MCF 10A (cell line): ENCODE data around the gene ZNF621. TPM values are rescaled to one million over a fixed set of nuclear protein-coding genes. Genes with fewer than 3 reads are reported as not detected.

Experiments used
- Bru-seq: library from RNA; stranded (reverse); fragments of 400-500 nt; gene quantifications from one replicate; lab custom pipeline; 2021; lab: Mats Ljungman, UMichigan
- BruChase-seq, 2 experiments: library from RNA; stranded (reverse); fragments of 400-500 nt; gene quantifications; one replicate each; lab custom pipeline; 2021; lab: Mats Ljungman, UMichigan
- BruUV-seq: library from RNA; stranded (reverse); fragments of 400-500 nt; replicated peaks from 2 replicates; lab custom pipeline; 2021; lab: Mats Ljungman, UMichigan
- CTCF ChIA-PET: fragments of 300-600 bp; sonication (Branson Sonifier 250); formaldehyde crosslinking; extraction: SDS; loops from one replicate; lab custom pipeline; 2021; ENCODE audit warnings: antibody characterized with exemption, inconsistent platforms; lab: Yijun Ruan, JAX
- POLR2A ChIA-PET: fragments of 300-600, 350-650 bp; sonication (Branson Sonifier 250); formaldehyde crosslinking; extraction: SDS; loops from one replicate; lab custom pipeline; 2020; ENCODE audit warnings: antibody characterized with exemption, inconsistent platforms; lab: Yijun Ruan, JAX
- DNase-seq: peaks from one replicate; pipeline ENCODE4 v3.0.0-alpha.2; 2018; ENCODE audit not compliant: unreplicated experiment
- H3K27ac Mint-ChIP-seq: one replicate; pipeline ENCODE4 v1.8.0; 2022; ENCODE audit warnings: mild to moderate bottlenecking, low read depth, mixed read lengths; ENCODE audit not compliant: unreplicated experiment
- H3K27me3 Mint-ChIP-seq: one replicate; pipeline ENCODE4 v1.8.0; 2022; ENCODE audit warnings: mixed read lengths; ENCODE audit not compliant: insufficient read depth, unreplicated experiment
- H3K36me3 Mint-ChIP-seq: one replicate; pipeline ENCODE4 v1.8.0; 2022; ENCODE audit warnings: mild to moderate bottlenecking, moderate library complexity, mixed read lengths; ENCODE audit not compliant: insufficient read depth, unreplicated experiment
- H3K4me1 Mint-ChIP-seq: one replicate; pipeline ENCODE4 v1.8.0; 2022; ENCODE audit warnings: mixed read lengths; ENCODE audit not compliant: insufficient read depth, unreplicated experiment
- H3K4me3 Mint-ChIP-seq: one replicate; pipeline ENCODE4 v1.8.0; 2022; ENCODE audit warnings: mild to moderate bottlenecking, moderate library complexity, mixed read lengths; ENCODE audit not compliant: unreplicated experiment
- H3K9me3 Mint-ChIP-seq: one replicate; pipeline ENCODE4 v1.8.0; 2022; ENCODE audit warnings: mixed read lengths; ENCODE audit not compliant: unreplicated experiment
- CTCF ChIP-seq: fragments of 200-600 bp; IDR thresholded peaks from one replicate; pipeline ENCODE4 v1.8.0; 2022; ENCODE audit warnings: antibody characterized with exemption, mild to moderate bottlenecking; ENCODE audit not compliant: unreplicated experiment
- intact Hi-C: fragments of 100-400 bp; cut with micrococcal nuclease; formaldehyde crosslinking; loops from 2 replicates; pipeline ENCODE4 v1.14.1; 2022
- long read RNA-seq: library from polyadenylated mRNA; stranded (forward); transcript quantifications from one replicate; pipeline ENCODE4 v2.0.0, GENCODE V29; 2022
- total RNA-seq: library from RNA; stranded (reverse); gene quantifications from 2 replicates; pipeline ENCODE4 v1.2.3, GENCODE V29; 2022

The ZNF621 gene
- total RNA-seq (39.6 and 44.5 TPM in 2 replicates), Bru-seq, nascent RNA (percentile 91 among the genes with signal in this experiment), BruChase-seq, experiment 1, labeled RNA remaining after a 6-hour chase (percentile 98 among the genes with signal in this experiment), BruChase-seq, experiment 2, labeled RNA remaining after a 2-hour chase (percentile 96 among the genes with signal in this experiment)
- long read RNA-seq, full-length matches to known transcripts = 6 of 15 reads
- long read RNA-seq, partial matches to known transcripts = 1 of 15 reads
- long read RNA-seq, other reads (novel, unspliced or antisense) = 8 of 15 reads

- ChIA-PET POLR2A (interaction anchor here (0.6 to 3.9 kb wide), 15 partner anchors 9 to 1437 kb away, joined by 3 to 36 read pairs (median 3); partner anchors contain the start of genes RPL14, ULK4, ZNF619 and ZNF620), CTCF (interaction anchor here (0.7 to 1.3 kb wide), 3 partner anchors 17 to 860 kb away, joined by 3 to 5 read pairs (median 4); no protein-coding TSS in a partner anchor)
- TF ChIP-seq CTCF = no peak
- no TSS peak for BruUV-seq
- Mint-ChIP-seq H3K9me3 (no peaks in the 10 kb centered on the region), H3K27me3 (no peaks in the 10 kb centered on the region), H3K4me1 (peaks cover 20% of the 10 kb centered on the region), H3K4me3 (peak within 1 kb of the TSS; percentile 90), H3K27ac (peak within 1 kb of the TSS; percentile 98), H3K36me3 (peaks cover 43% of the 10 kb centered on the region)
- peak; percentile 88 for DNase-seq
- intact Hi-C loops = loop anchor here (1.0 to 2.0 kb wide), 3 partner anchors 20 to 72 kb away; partner anchors contain the start of gene ZNF619
Observed at GRCh38 chr3:40524568-40525285, at the start of gene ZNF621. Gene ZNF621 (plus strand): TSS chr3:40524960. CDS start chr3:40525841, 881 bp downstream.

GRCh38 chr3:40476478-40477470, 48.0 kb upstream of the ZNF621 start, which contains the start of gene ZNF619:
Gene ZNF619 (plus strand): TSS chr3:40477122. CDS start chr3:40477980, 858 bp downstream.
- Mint-ChIP-seq H3K27me3 (no peaks in the 10 kb centered on the region), H3K36me3 (peaks cover 21% of the 10 kb centered on the region), H3K9me3 (no peaks in the 10 kb centered on the region), H3K4me1 (peaks cover 11% of the 10 kb centered on the region), H3K27ac (peak within 1 kb of the TSS; percentile 99), H3K4me3 (peak within 1 kb of the TSS; percentile 90)
- CTCF ChIA-PET = interaction anchor here (0.6 to 1.7 kb wide), 6 partner anchors 20 to 1824 kb away, joined by 3 to 7 read pairs (median 4); partner anchors contain the start of gene RPL14
- POLR2A ChIA-PET = interaction anchor here (0.6 to 3.3 kb wide), 13 partner anchors 10 to 723 kb away, joined by 3 to 40 read pairs (median 6); partner anchors contain the start of genes CTNNB1, RPL14 and ZNF621
- intact Hi-C loops = loop anchor here (1.0 to 10.0 kb wide), 3 partner anchors 28 to 728 kb away; partner anchors contain the start of gene ZNF621
- DNase-seq = peak; percentile 80
- TF ChIP-seq CTCF = no peak
- BruUV-seq = TSS peak; percentile 90

GRCh38 chr3:40477666-40478065, 47.1 kb upstream of the ZNF621 start:
- peak; percentile 29 for DNase-seq
- ChIA-PET CTCF (interaction anchor here (0.6 to 1.7 kb wide), 2 partner anchors 21 to 104 kb away, joined by 4 to 5 read pairs; partner anchors contain the start of gene RPL14), POLR2A (interaction anchor here (0.9 to 3.3 kb wide), 10 partner anchors 10 to 47 kb away, joined by 3 to 40 read pairs (median 6); partner anchors contain the start of genes RPL14 and ZNF621)
- Mint-ChIP-seq H3K27ac (peak overlapping the region; percentile 99), H3K4me3 (peak overlapping the region; percentile 90), H3K9me3 (no peaks in the 10 kb centered on the region), H3K27me3 (no peaks in the 10 kb centered on the region), H3K36me3 (peaks cover 30% of the 10 kb centered on the region), H3K4me1 (peaks cover 11% of the 10 kb centered on the region)
- intact Hi-C loops = loop anchor here (1.0 to 10.0 kb wide), 3 partner anchors 27 to 727 kb away; partner anchors contain the start of gene ZNF621
- BruUV-seq = no TSS peak
- TF ChIP-seq CTCF = no peak
